ENCODE data around the gene MRGPRG.

Gene MRGPRG

GRCh38 chr11:3206922-3207204 lies 11.8 kb downstream of the MRGPRG start:
- DNase-seq, result no peak

GRCh38 chr11:3206156-3206921 lies 12.3 kb downstream of the MRGPRG start:
- DNase-seq, result no peak

GRCh38 chr11:3205261-3206155 lies 13.1 kb downstream of the MRGPRG start:
- DNase-seq, result peak; percentile 14

GRCh38 chr11:3204141-3205015 lies 14.2 kb downstream of the MRGPRG start:
- no peak for DNase-seq

GRCh38 chr11:3203221-3204043 lies 15.2 kb downstream of the MRGPRG start:
- DNase-seq, result no peak

GRCh38 chr11:3202759-3203158 lies 15.9 kb downstream of the MRGPRG start:
- DNase-seq, result no peak

GRCh38 chr11:3202305-3202704 lies 16.3 kb downstream of the MRGPRG start:
- DNase-seq, result no peak

GRCh38 chr11:3201677-3202181 lies 16.9 kb downstream of the MRGPRG start:
- DNase-seq, result no peak

GRCh38 chr11:3201112-3201581 lies 17.5 kb downstream of the MRGPRG start:
- no peak for DNase-seq

- DNase-seq, result no peak
Measured at GRCh38 chr11:3200388-3201111, 18.1 kb downstream of the MRGPRG start.

- DNase-seq, result no peak
Measured at GRCh38 chr11:3199537-3200295, 18.9 kb downstream of the MRGPRG start.

- no peak for DNase-seq
Measured at GRCh38 chr11:3198815-3199214, 19.8 kb downstream of the MRGPRG start.

- no peak for DNase-seq
Measured at GRCh38 chr11:3197878-3198528, 20.6 kb downstream of the MRGPRG start.

GRCh38 chr11:3197044-3197695 lies 21.4 kb downstream of the MRGPRG start:
- no peak for DNase-seq

GRCh38 chr11:3196161-3197043 lies 22.2 kb downstream of the MRGPRG start:
- DNase-seq, result no peak

- peak; percentile 14 for DNase-seq
Measured at GRCh38 chr11:3195251-3196160, 23.1 kb downstream of the MRGPRG start.

Data from fibroblast of skin of right biceps (primary cell).